Nephron progenitor cell (in vitro differentiated cells): Measurements from ENCODE around the gene ADI1.

ENCODE experiments used
- DNase-seq: peaks from one replicate; pipeline ENCODE4 v3.0.0; 2021
- H3K27ac Mint-ChIP-seq: 2 replicates; pipeline ENCODE4 v1.8.0; 2021; ENCODE audit warnings: mild to moderate bottlenecking, moderate library complexity, mixed read lengths
- H3K27me3 Mint-ChIP-seq: 2 replicates; pipeline ENCODE4 v1.8.0; 2021; ENCODE audit warnings: mild to moderate bottlenecking, low read depth, mixed read lengths; ENCODE audit not compliant: poor library complexity
- H3K36me3 Mint-ChIP-seq: 2 replicates; pipeline ENCODE4 v1.8.0; 2021; ENCODE audit warnings: low read depth, mixed read lengths
- H3K4me1 Mint-ChIP-seq: 2 replicates; pipeline ENCODE4 v1.8.0; 2021; ENCODE audit warnings: mixed read lengths
- H3K4me3 Mint-ChIP-seq: 2 replicates; pipeline ENCODE4 v1.8.0; 2021; ENCODE audit warnings: mild to moderate bottlenecking, moderate library complexity, mixed read lengths
- H3K9me3 Mint-ChIP-seq: 2 replicates; pipeline ENCODE4 v1.8.0; 2021; ENCODE audit warnings: mild to moderate bottlenecking, moderate library complexity, mixed read lengths
- TF ChIP-seq, protein P1 (sequence below): fragments of 200-600 bp; sonication (generic); IDR thresholded peaks from 2 replicates; pipeline ENCODE4 v1.5.0; 2021; ENCODE audit warnings: antibody characterized with exemption

The ADI1 gene

DNA sequence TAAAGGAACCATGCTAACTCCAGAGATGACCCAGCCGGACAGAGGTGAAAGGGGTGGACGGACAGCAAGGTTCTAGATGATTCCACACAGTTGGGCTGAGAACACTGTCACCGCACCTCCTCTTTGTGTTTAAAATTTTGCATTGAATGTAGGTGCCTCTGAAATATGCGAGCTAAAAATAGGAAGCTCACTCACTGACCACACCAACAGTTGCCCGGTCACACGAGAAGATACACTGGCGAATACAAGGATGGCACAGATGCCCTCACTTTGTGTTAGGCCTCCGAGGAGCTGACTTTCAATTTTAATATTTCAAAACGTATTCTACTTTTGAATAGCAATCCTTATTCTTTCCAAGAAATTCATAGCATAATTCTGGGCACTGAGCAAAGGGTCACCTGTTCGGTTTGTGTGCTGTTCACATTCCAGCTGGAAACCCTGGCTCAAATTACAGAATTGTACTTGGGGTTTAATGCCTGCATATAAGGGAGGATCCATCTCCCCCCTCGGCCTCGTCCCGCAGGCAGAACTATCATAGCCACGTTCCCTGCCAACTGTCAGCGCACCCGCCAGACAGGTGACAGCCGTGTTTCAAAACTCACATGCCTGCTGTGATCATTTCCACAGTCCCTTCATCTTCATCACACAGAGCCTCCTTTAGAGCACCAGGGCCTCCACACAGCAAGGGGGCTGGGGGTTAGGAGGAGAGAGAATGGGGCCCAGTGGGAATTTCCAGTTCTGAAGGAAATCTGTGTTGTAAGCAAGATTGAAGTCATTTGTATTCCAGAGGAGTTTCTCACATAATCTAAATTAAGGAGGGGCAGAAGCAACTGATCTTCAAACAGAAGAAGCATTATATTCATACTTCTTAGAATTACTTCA lies 48.2 kb downstream of the ADI1 start:
- TF ChIP-seq, protein P1, sequence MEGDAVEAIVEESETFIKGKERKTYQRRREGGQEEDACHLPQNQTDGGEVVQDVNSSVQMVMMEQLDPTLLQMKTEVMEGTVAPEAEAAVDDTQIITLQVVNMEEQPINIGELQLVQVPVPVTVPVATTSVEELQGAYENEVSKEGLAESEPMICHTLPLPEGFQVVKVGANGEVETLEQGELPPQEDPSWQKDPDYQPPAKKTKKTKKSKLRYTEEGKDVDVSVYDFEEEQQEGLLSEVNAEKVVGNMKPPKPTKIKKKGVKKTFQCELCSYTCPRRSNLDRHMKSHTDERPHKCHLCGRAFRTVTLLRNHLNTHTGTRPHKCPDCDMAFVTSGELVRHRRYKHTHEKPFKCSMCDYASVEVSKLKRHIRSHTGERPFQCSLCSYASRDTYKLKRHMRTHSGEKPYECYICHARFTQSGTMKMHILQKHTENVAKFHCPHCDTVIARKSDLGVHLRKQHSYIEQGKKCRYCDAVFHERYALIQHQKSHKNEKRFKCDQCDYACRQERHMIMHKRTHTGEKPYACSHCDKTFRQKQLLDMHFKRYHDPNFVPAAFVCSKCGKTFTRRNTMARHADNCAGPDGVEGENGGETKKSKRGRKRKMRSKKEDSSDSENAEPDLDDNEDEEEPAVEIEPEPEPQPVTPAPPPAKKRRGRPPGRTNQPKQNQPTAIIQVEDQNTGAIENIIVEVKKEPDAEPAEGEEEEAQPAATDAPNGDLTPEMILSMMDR, result no peak
- peaks cover 25% of the 10 kb centered on the region for H3K4me1 Mint-ChIP-seq
- H3K4me3 Mint-ChIP-seq, result no peak overlapping the region
- peaks cover 7% of the 10 kb centered on the region for H3K27me3 Mint-ChIP-seq
- peaks cover 51% of the 10 kb centered on the region for H3K36me3 Mint-ChIP-seq
- no peak overlapping the region for H3K27ac Mint-ChIP-seq
- DNase-seq, result no peak
- no peaks in the 10 kb centered on the region for H3K9me3 Mint-ChIP-seq

DNA sequence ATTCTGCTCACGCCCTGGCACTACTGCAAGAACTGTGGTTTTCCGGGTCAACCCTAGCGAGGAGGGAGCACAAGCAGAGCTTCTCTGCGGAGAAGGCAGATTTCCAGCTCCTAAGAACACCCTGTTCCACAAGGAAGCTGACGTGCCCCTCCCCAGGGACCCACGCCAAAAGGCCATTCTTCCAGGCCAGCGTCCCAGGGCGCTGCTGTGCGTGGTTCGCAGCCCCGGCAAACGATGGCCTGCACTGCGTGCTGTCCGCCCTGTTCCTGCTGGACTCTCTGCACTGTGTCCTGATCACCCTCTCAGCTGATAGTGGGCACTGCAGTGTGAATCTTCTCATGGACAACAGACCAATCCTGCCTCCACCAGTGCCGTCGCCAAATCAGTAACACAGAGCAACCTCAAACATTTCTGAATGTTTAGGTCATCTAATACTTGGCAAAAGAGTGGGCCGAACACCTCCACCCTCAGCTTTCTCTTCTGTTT lies 49.1 kb downstream of the ADI1 start:
- TF ChIP-seq, protein P1, result no peak
- no peak for DNase-seq
- Mint-ChIP-seq H3K27me3 (peaks cover 7% of the 10 kb centered on the region), H3K36me3 (peaks cover 46% of the 10 kb centered on the region), H3K4me3 (no peak overlapping the region), H3K27ac (no peak overlapping the region), H3K4me1 (peaks cover 17% of the 10 kb centered on the region), H3K9me3 (no peaks in the 10 kb centered on the region)

DNA sequence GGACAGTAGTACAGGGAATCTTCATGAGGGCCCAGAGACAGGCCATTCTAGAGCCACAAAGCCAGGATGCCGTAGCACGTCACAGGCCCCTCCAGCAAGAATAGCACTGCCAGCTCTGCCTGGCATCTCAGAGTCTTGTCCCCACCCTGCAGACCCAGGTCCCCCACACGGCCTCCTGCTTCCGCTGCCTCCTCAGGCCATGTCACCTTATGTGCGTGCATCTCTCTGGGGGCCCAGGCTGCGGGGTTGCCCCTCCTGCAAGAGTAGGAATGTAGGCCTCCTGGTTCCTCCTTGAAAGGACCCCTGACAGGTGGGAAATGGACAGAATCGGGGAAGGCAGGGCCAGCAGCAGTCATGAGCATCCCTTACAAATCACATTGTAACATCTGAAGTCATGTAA lies 49.8 kb downstream of the ADI1 start:
- H3K4me1 Mint-ChIP-seq, result peaks cover 18% of the 10 kb centered on the region
- TF ChIP-seq, protein P1, result no peak

DNA sequence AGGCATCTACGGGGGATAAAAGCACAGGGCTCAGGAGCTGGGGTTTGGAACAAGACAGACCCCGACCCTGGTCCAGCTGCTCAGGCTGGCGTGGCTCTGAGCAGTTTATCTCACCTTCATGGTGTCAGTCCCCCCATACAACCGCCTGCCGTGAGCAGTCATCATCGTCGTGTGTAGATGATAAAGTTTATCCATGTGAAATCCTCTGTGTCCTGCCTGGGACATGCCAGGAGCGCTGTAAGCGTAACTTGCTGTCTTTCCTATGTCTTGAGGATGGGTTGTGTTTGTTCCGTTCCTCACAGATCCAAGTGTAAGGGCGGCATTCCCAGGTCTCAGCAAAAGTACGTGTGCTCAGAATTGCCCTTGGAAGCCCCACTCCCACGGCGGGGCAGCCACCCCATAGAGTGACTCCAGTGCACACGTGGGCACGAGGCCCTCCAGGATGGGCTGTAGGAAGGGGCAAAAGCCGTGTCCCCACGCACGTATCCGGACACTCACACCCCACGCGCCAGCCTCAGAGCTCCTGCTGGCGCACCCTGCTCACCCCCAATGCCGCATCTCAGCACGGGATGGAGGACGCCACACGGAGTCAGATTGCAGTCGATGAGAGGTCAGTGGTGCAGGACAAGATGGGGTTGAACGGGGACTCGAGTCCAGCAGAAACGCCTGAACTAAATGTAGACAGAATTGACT lies 50.9 kb downstream of the ADI1 start:
- Mint-ChIP-seq H3K27ac (peak overlapping the region; percentile 30), H3K4me1 (peaks cover 28% of the 10 kb centered on the region), H3K27me3 (peaks cover 7% of the 10 kb centered on the region), H3K4me3 (no peak overlapping the region), H3K9me3 (no peaks in the 10 kb centered on the region), H3K36me3 (peaks cover 43% of the 10 kb centered on the region)
- TF ChIP-seq, protein P1, result no peak
- DNase-seq, result no peak

More for the DNA sequence above, 49.8 kb downstream of the ADI1 start:
- Mint-ChIP-seq H3K27me3 (peaks cover 7% of the 10 kb centered on the region), H3K36me3 (peaks cover 40% of the 10 kb centered on the region), H3K27ac (peak overlapping the region; percentile 46), H3K4me3 (no peak overlapping the region), H3K9me3 (no peaks in the 10 kb centered on the region)
- no peak for DNase-seq

DNA sequence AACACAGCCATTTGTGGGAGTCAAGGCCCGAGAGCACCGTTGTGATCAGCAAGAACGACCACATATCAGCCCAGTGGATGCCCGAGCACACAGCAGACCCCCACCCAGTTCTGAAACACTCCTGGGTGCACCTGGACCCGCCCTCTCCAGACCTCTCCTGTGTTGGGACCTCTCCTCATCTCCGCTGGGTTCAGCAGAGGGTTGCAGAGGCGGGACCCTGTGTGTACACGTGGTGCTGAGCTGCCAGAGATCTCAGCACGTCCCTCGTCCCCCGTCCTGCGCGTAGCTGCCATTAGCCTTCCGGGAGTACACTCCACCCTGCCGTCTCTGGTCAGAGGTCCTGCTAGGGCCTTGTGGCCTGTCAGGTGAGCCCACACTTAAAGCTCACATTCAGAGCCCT lies 51.7 kb downstream of the ADI1 start:
- Mint-ChIP-seq H3K4me1 (peaks cover 29% of the 10 kb centered on the region), H3K27ac (peak overlapping the region; percentile 41), H3K36me3 (peaks cover 39% of the 10 kb centered on the region), H3K9me3 (no peaks in the 10 kb centered on the region), H3K27me3 (peaks cover 5% of the 10 kb centered on the region), H3K4me3 (no peak overlapping the region)
- TF ChIP-seq, protein P1, result no peak
- no peak for DNase-seq
